Neural cell (in vitro differentiated cells): ENCODE results near the gene ANKRD63. TPM values are rescaled to one million over a fixed set of nuclear protein-coding genes. Genes with fewer than 3 reads are reported as not detected.

ENCODE experiments used
- H2AFZ ChIP-seq: fragments of 200-600, 300-800 bp; sonication (generic), shearing (Covaris generic); 2 replicates; pipeline ENCODE4 v1.6.0; 2014; ENCODE audit warnings: low read depth, mild to moderate bottlenecking, antibody characterized with exemption, low read length, moderate library complexity
- H3F3A ChIP-seq: fragments of 200-600 bp; shearing (Covaris generic); 2 replicates; pipeline ENCODE4 v1.6.1; 2016; ENCODE audit warnings: mild to moderate bottlenecking, moderate library complexity, mixed read lengths, antibody characterized with exemption, low read length; ENCODE audit not compliant: insufficient read depth, poor library complexity, severe bottlenecking
- H3K27ac ChIP-seq: fragments of 200-600, 300-800 bp; sonication (generic), shearing (Covaris generic); 2 replicates; pipeline ENCODE4 v1.5.1; 2014; ENCODE audit warnings: mild to moderate bottlenecking, low read length, moderate library complexity
- H3K27me3 ChIP-seq: fragments of 300-800, 200-600 bp; sonication (generic), shearing (Covaris generic); 2 replicates; pipeline ENCODE4 v1.6.0; 2014; ENCODE audit warnings: mild to moderate bottlenecking, low read depth, low read length, moderate library complexity; ENCODE audit not compliant: insufficient read depth
- H3K36me3 ChIP-seq: fragments of 300-800, 200-600 bp; sonication (generic), shearing (Covaris generic); 2 replicates; pipeline ENCODE4 v1.5.1; 2014; ENCODE audit warnings: mild to moderate bottlenecking, antibody characterized with exemption, low read length, moderate library complexity; ENCODE audit not compliant: insufficient read depth
- H3K4me2 ChIP-seq: fragments of 300-800, 200-600 bp; sonication (generic), shearing (Covaris generic); 2 replicates; pipeline ENCODE4 v1.6.0; 2014; ENCODE audit warnings: mild to moderate bottlenecking, low read length
- H3K4me3 ChIP-seq: fragments of 300-800, 200-600 bp; sonication (generic), shearing (Covaris generic); 2 replicates; pipeline ENCODE4 v1.5.1; 2014; ENCODE audit warnings: mild to moderate bottlenecking, low read length, moderate library complexity
- H3K79me2 ChIP-seq: fragments of 200-600 bp; shearing (Covaris generic); replicated peaks from 2 replicates; pipeline ENCODE4 v1.6.0; 2014; ENCODE audit warnings: mild to moderate bottlenecking, low read length, moderate library complexity; ENCODE audit not compliant: insufficient read depth
- H3K9ac ChIP-seq: fragments of 300-800, 200-600 bp; sonication (generic), shearing (Covaris generic); 2 replicates; pipeline ENCODE4 v1.6.1; 2016; ENCODE audit warnings: mild to moderate bottlenecking, low read length, mixed read lengths
- H3K9me2 ChIP-seq: fragments of 200-600 bp; shearing (Covaris generic); 2 replicates; pipeline ENCODE4 v1.6.1; 2016; ENCODE audit warnings: mild to moderate bottlenecking, low read length, mixed read lengths; ENCODE audit not compliant: insufficient read depth
- H3K9me3 ChIP-seq: fragments of 200-600, 300-800 bp; sonication (generic), shearing (Covaris generic); 2 replicates; pipeline ENCODE4 v1.6.1; 2016; ENCODE audit warnings: mild to moderate bottlenecking, mixed run types, low read length, moderate library complexity, mixed read lengths
- H4K20me1 ChIP-seq: fragments of 200-600 bp; shearing (Covaris generic); 2 replicates; pipeline ENCODE4 v1.6.1; 2016; ENCODE audit warnings: mild to moderate bottlenecking, mixed run types; ENCODE audit not compliant: insufficient read depth
- CTCF ChIP-seq: fragments of 450-650 bp; IDR thresholded peaks from 2 replicates; pipeline ENCODE4 v1.5.1; 2014; ENCODE audit warnings: antibody characterized with exemption, mild to moderate bottlenecking, moderate library complexity; ENCODE audit not compliant: poor library complexity, severe bottlenecking
- EP300 ChIP-seq: fragments of 450-650 bp; conservative IDR thresholded peaks from 2 replicates; pipeline ENCODE4 v1.6.1; 2014; ENCODE audit warnings: antibody characterized with exemption, mild to moderate bottlenecking, moderate library complexity; ENCODE audit not compliant: poor library complexity, severe bottlenecking
- MXI1 ChIP-seq: fragments of 450-650 bp; conservative IDR thresholded peaks from 2 replicates; pipeline ENCODE4 v1.6.1; 2014; ENCODE audit warnings: antibody characterized with exemption, mild to moderate bottlenecking; ENCODE audit not compliant: poor library complexity, severe bottlenecking
- POLR2AphosphoS5 ChIP-seq: IDR thresholded peaks from 2 replicates; pipeline ENCODE4 v1.6.1; 2012
- RAD21 ChIP-seq: fragments of 450-650 bp; conservative IDR thresholded peaks from 2 replicates; pipeline ENCODE4 v1.6.1; 2014; ENCODE audit warnings: antibody characterized with exemption, mild to moderate bottlenecking, moderate library complexity
- REST ChIP-seq: IDR thresholded peaks from 2 replicates; pipeline ENCODE4 v1.6.1; 2012; ENCODE audit warnings: borderline replicate concordance
- SMC3 ChIP-seq: fragments of 450-650 bp; conservative IDR thresholded peaks from 2 replicates; pipeline ENCODE4 v1.6.1; 2014; ENCODE audit warnings: antibody characterized with exemption, mild to moderate bottlenecking, moderate library complexity; ENCODE audit not compliant: poor library complexity
- TAF1 ChIP-seq: IDR thresholded peaks from 2 replicates; pipeline ENCODE4 v1.6.1; 2012; ENCODE audit warnings: low read depth
- polyA plus RNA-seq: library from polyadenylated mRNA; depleted of rRNA; stranded (reverse); fragments of >200 nt; gene quantifications from 2 replicates; pipeline ENCODE4 v1.2.3, GENCODE V29; 2014

The ANKRD63 gene
- polyA plus RNA-seq, 1 donor from 2014 or later, result 2.1 TPM

GRCh38 chr15:40328176-40328575 is 45.3 kb upstream of the ANKRD63 start:
- Histone ChIP-seq H3K36me3 (no peaks in the 10 kb centered on the region), H3K9me3 (no peaks in the 10 kb centered on the region), H3K27me3 (no peaks in the 10 kb centered on the region), H3K9me2 (no peaks in the 10 kb centered on the region), H2AFZ (no peak overlapping the region), H3K4me3 (peak overlapping the region; percentile 77), H3F3A (no peaks in the 10 kb centered on the region), H3K9ac (no peak overlapping the region), H3K79me2 (peaks cover 6% of the 10 kb centered on the region), H4K20me1 (no peaks in the 10 kb centered on the region), H3K4me2 (peak overlapping the region; percentile 44), H3K27ac (no peak overlapping the region)
- no peak for TF ChIP-seq RAD21
- TF ChIP-seq MXI1, result no peak
- TF ChIP-seq POLR2AphosphoS5, result no peak
- no peak for TF ChIP-seq SMC3
- no peak for TF ChIP-seq TAF1

- peak overlapping the region; percentile 44 for H3K4me2 ChIP-seq
These were observed 44.6 kb upstream of the ANKRD63 start for GRCh38 chr15:40327457-40327856.

GRCh38 chr15:40325700-40326099 is 42.8 kb upstream of the ANKRD63 start:
- TF ChIP-seq CTCF, result no peak
- Histone ChIP-seq H3K9me2 (no peaks in the 10 kb centered on the region), H3K79me2 (peaks cover 6% of the 10 kb centered on the region), H2AFZ (no peak overlapping the region), H3K4me2 (peak overlapping the region; percentile 16), H3K9me3 (no peaks in the 10 kb centered on the region), H3F3A (no peaks in the 10 kb centered on the region), H3K9ac (no peak overlapping the region), H3K4me3 (peak overlapping the region; percentile 77), H3K27me3 (no peaks in the 10 kb centered on the region), H3K27ac (no peak overlapping the region), H4K20me1 (no peaks in the 10 kb centered on the region), H3K36me3 (no peaks in the 10 kb centered on the region)

More at GRCh38 chr15:40327457-40327856, 44.6 kb upstream of the ANKRD63 start:
- Histone ChIP-seq H3K27me3 (no peaks in the 10 kb centered on the region), H3K9me2 (no peaks in the 10 kb centered on the region), H3K9ac (no peak overlapping the region), H4K20me1 (no peaks in the 10 kb centered on the region), H3K36me3 (no peaks in the 10 kb centered on the region), H3K9me3 (no peaks in the 10 kb centered on the region), H2AFZ (no peak overlapping the region), H3K27ac (no peak overlapping the region), H3F3A (no peaks in the 10 kb centered on the region), H3K4me3 (peak overlapping the region; percentile 77), H3K79me2 (peaks cover 6% of the 10 kb centered on the region)
- no peak for TF ChIP-seq RAD21
- TF ChIP-seq POLR2AphosphoS5, result no peak
- no peak for TF ChIP-seq REST
- TF ChIP-seq TAF1, result no peak
- peak; percentile 16 for TF ChIP-seq MXI1
- no peak for TF ChIP-seq EP300
